Dedifferentiated amniotic fluid mesenchymal stem cell (primary cell): ENCODE results near the gene IL18.
"Not testable (repeated sequence)": the region's sequence is repeated elsewhere in the genome, so short reads cannot be mapped to it uniquely, and the experiment has no call there.

ENCODE experiments used
- DNase-seq: peaks from one replicate; pipeline ENCODE4 v3.0.0-alpha.2; 2016; ENCODE audit errors: extremely low spot score

IL18 gene

DNA sequence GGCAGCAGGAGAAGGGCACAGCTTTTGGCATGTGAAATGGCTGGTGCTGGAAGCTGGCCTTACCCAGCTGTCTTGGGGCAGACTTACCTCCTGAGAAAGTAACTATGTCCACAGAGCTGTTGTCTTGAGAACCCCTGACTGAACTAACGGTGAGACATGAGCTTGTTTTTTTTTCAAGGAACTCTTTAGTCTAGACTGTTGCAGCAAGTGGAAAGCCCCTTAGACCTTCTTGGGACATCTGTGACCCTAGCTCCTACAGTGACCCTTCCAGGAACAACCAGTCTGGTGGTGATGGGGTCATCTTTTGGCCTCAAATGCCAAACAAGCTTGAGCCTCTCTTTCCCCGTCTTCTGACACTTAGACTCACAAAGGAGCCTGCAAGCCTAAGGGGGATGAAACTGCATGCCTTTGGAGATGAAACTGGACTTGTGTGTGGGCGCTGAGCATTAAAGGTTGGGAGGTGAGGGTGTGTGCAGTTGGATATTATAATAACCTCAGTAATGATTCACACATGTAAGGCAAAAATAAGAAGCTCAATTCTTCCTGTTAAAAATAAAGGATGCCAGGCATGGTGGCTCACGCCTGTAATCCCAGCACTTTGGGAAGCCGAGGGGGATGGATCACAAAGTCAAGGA is 41.8 kb downstream of the IL18 start:
- DNase-seq, result no peak

DNA sequence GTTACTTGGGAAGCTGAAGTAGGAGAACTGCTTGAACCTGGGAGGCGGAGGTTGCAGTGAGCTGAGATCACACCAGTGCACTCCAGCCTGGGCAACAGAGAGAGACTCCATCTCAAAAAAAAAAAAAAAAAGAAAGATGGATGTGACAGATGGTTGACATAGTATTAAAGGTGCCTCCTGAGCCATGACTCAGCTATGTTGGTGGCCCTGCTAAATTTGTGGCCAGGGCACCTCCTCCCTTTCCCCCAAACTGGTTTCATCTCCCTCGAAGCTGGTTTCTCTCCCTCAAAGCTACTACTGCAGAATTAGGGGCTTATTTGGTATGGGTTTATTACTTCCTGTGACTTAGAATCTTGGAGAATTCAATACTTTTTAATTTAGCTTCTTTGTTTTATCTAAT is 45.7 kb downstream of the IL18 start:
- DNase-seq, result no peak

GRCh38 chr11:112115386-112115785 is 48.5 kb downstream of the IL18 start:
- no peak for DNase-seq

DNA sequence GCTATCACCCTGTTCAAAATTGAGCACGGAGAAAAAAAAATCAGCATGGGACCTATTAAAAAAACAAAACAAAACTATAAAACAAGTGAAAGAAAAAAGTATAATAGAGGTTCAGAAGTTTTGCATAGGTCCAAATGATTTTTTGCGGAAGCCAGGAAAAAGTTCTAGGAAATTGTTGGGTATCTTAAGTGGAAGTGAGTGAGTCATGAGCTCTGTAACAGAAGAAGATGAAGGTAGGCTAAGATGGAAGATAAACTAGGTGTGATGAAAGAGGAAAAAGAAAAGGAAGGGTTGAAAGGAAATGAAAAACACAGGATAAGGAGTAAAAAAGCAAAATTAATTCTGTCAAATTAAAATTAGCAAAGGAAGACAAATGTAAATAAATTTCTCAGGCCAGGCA is 49.4 kb downstream of the IL18 start:
- DNase-seq, result no peak

DNA sequence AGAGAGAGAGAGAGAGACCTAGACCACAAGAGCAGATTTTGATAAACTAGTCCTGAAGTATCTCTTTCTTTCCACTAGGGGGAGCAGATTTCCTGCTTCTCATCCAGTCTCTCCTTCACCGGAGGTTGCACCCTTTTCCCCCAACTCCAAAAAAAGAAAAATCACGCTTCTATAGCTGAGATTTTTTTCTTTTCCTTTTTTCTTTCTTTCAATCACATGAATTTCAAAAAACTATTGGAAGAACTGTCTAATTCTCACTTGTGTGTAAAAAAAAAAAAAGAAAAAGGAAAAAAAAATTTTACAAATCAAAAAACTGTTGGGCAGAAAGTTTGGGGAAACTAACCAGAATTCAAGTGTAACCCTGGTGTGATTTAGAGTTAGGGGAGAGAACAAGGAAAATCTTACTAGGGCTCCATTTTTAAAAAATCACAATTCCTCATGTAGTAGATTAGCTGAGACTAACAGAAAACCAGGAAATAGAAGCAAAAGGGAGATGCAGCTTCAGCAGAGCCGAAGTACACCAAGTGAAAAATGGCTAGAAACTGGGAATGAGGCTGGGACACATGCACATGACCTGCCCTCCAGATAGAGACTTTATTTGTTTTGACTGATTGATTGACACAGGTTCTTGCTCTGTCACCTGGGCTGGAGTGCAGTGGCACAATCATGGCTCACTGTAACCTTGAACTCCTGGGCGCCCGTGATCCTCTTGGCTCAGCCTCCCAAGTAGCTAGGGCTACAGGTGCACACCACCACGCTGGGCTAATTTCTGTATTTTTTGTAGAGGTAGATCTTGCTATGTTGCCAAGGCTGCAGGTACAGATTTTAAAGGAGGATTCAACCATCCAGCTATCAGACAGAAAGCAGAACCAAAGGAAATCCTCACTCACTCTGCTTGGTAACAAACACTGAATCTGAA is 50.1 kb downstream of the IL18 start:
- DNase-seq, result peak; percentile 81

DNA sequence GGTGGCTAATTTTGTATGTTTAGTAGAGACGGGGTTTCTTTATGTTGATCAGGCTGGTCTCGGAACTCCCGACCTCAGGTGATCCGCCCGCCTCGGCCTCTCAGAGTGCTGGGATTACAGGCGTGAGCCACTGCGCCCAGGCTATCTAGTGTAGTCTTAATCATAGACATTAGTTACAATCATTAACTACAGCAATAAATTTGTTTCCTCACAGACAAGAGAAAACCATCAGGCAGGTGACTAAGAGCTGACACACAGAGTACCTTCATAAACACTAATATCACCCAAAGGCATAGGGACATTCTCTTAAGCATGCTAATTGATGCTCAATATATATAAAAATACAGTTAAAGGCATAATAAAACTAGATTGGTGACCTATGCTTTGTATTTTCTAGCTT is 57.8 kb downstream of the IL18 start:
- no peak for DNase-seq

DNA sequence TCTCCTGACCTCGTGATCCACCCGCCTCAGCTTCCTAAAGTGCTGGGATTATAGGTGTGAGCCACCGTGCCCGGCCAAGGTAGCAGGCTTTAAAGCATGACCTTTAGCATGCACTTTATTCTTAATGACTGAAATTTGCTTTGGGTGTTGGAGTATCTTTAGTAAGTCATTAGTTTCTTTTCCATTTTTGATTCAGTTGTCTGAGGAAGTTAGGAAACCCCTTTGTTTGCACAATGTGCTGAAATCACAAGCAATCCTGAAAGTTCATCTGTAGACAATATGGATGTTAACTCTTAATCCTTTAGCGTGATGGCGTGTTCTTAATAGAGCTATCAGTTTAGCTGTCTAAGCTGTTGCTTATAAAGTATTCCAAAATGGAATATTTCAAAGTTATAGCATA is 60.4 kb downstream of the IL18 start:
- no peak for DNase-seq

- DNase-seq, result peak; percentile 43
These were observed 63.4 kb downstream of the IL18 start for GRCh38 chr11:112100462-112100861.

GRCh38 chr11:112097734-112098528 is 66.0 kb downstream of the IL18 start:
- DNase-seq, result no peak

- no peak for DNase-seq
These were observed 67.7 kb downstream of the IL18 start for GRCh38 chr11:112096194-112096593.

- DNase-seq, result not testable (repeated sequence)
These were observed 68.6 kb downstream of the IL18 start for GRCh38 chr11:112095302-112095701.
